Loucy (cell line): Measurements from ENCODE around the gene NEMP2.

Experiments
- H2AFZ ChIP-seq: fragments of 200-600 bp; sonication (generic); 2 replicates; pipeline ENCODE4 v1.6.0; 2016; ENCODE audit warnings: antibody characterized with exemption, mild to moderate bottlenecking, low read length, moderate library complexity
- H3F3A ChIP-seq: fragments of 200-600 bp; 2 replicates; pipeline ENCODE4 v1.6.0; 2016; ENCODE audit warnings: antibody characterized with exemption, low read depth, mild to moderate bottlenecking
- H3K27me3 ChIP-seq: fragments of 200-600 bp; sonication (generic); 2 replicates; pipeline ENCODE4 v1.6.1; 2014; ENCODE audit warnings: low read length, mild to moderate bottlenecking; ENCODE audit not compliant: insufficient read depth, poor library complexity, severe bottlenecking
- H3K36me3 ChIP-seq: fragments of 200-600 bp; sonication (generic); 2 replicates; pipeline ENCODE4 v1.6.1; 2016; ENCODE audit warnings: low read length; ENCODE audit not compliant: insufficient read depth
- H3K4me1 ChIP-seq: fragments of 200-600 bp; sonication (generic); 2 replicates; pipeline ENCODE4 v1.5.1; 2014; ENCODE audit warnings: low read length, mild to moderate bottlenecking; ENCODE audit not compliant: insufficient read depth, poor library complexity, severe bottlenecking
- H3K4me2 ChIP-seq: fragments of 200-600 bp; sonication (generic); 2 replicates; pipeline ENCODE4 v1.6.0; 2014; ENCODE audit warnings: antibody characterized with exemption, low read length, low read depth, mild to moderate bottlenecking; ENCODE audit not compliant: poor library complexity, severe bottlenecking
- H3K4me3 ChIP-seq: fragments of 200-600 bp; sonication (generic); 2 replicates; pipeline ENCODE4 v1.5.1; 2014; ENCODE audit warnings: low read length, mild to moderate bottlenecking, mixed read lengths; ENCODE audit not compliant: poor library complexity, severe bottlenecking
- H3K79me2 ChIP-seq: fragments of 200-600 bp; sonication (generic); 2 replicates; pipeline ENCODE4 v1.6.1; 2014; ENCODE audit warnings: low read length; ENCODE audit not compliant: insufficient read depth
- H3K9ac ChIP-seq: fragments of 200-600 bp; sonication (generic); 2 replicates; pipeline ENCODE4 v1.6.0; 2014; ENCODE audit warnings: mild to moderate bottlenecking, low read depth, low read length, moderate library complexity; ENCODE audit not compliant: poor library complexity, severe bottlenecking
- H3K9me2 ChIP-seq: fragments of 200-600 bp; sonication (generic); replicated peaks from 2 replicates; pipeline ENCODE4 v1.6.1; 2016; ENCODE audit warnings: low read depth, low read length, mixed read lengths
- H3K9me3 ChIP-seq: fragments of 200-600 bp; sonication (generic); 2 replicates; pipeline ENCODE4 v1.6.1; 2014; ENCODE audit warnings: mild to moderate bottlenecking, antibody characterized with exemption, low read length, low read depth; ENCODE audit not compliant: insufficient read depth
- H4K20me1 ChIP-seq: fragments of 200-600 bp; sonication (generic); 2 replicates; pipeline ENCODE4 v1.6.0; 2014; ENCODE audit warnings: antibody characterized with exemption, low read length, mild to moderate bottlenecking; ENCODE audit not compliant: insufficient read depth, poor library complexity, severe bottlenecking
- CTCF ChIP-seq: fragments of 200-600 bp; sonication (generic); conservative IDR thresholded peaks from 2 replicates; pipeline ENCODE4 v1.5.1; 2014; ENCODE audit warnings: mild to moderate bottlenecking, antibody characterized with exemption, low read length
- EZH2phosphoT487 ChIP-seq: fragments of 200-600 bp; IDR thresholded peaks from 2 replicates; pipeline ENCODE4 v1.6.1; 2018; ENCODE audit warnings: antibody characterized with exemption, mild to moderate bottlenecking, moderate library complexity, borderline replicate concordance

The NEMP2 gene

GRCh38 chr2:190535586-190535985, 1.1 kb upstream of the NEMP2 start:
- Histone ChIP-seq H3F3A (peaks cover 9% of the 10 kb centered on the region), H2AFZ (no peak overlapping the region), H3K9ac (peak overlapping the region; percentile 94), H3K79me2 (peaks cover 39% of the 10 kb centered on the region), H3K27me3 (no peaks in the 10 kb centered on the region), H3K9me3 (peaks cover 16% of the 10 kb centered on the region; the same call in 1 of the 2 replicates), H3K4me1 (peaks cover 41% of the 10 kb centered on the region), H3K4me3 (peak overlapping the region; percentile 83), H3K9me2 (no peaks in the 10 kb centered on the region), H3K4me2 (peak overlapping the region; percentile 88), H3K36me3 (no peaks in the 10 kb centered on the region), H4K20me1 (no peaks in the 10 kb centered on the region)
- TF ChIP-seq EZH2phosphoT487 (no peak), CTCF (no peak)

DNA sequence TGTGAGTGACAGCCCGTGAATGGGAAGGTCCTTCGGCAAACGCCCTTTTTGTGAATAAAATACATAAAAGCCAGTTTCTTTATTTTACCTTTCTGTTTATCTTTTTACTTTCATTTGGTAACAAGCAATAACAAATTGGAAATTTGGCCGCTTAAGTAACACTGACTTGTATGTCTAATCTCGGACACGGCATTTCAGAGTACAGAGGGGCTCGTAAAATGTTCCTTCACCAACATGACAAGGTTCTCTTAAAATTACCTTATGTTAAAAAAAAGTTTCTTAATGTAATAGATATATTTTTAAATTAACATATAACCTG, 558 bp upstream of the NEMP2 start:
- Histone ChIP-seq H3K27me3 (no peaks in the 10 kb centered on the region), H3K9me3 (peaks cover 11% of the 10 kb centered on the region; the same call in 1 of the 2 replicates), H3K4me3 (peak overlapping the region; percentile 83), H3K4me1 (peaks cover 46% of the 10 kb centered on the region), H3K9me2 (no peaks in the 10 kb centered on the region), H4K20me1 (no peaks in the 10 kb centered on the region), H2AFZ (peak overlapping the region; percentile 76), H3K9ac (peak overlapping the region; percentile 94), H3F3A (peaks cover 9% of the 10 kb centered on the region), H3K4me2 (peak overlapping the region; percentile 88), H3K79me2 (peaks cover 39% of the 10 kb centered on the region), H3K36me3 (no peaks in the 10 kb centered on the region)
- TF ChIP-seq EZH2phosphoT487 (no peak), CTCF (no peak)

DNA sequence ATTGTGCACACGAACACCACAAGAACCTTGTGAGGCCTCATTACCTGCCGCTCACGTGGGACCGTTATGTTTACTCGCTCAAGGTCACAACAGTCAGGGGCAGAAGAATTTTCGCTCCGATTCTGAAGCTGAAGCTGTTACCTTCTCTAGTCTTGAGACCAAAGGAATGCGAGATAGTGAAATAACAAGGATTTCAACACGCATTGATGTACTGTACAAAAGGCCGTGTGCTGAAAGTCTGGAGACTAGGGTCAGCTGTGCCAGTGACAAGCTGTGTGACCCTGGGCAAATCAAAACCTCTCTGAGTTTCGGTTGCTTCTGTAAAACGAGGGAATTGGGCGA, 583 bp downstream of the NEMP2 start:
- H3K4me3 ChIP-seq: peak overlapping the region; percentile 83
- peaks cover 9% of the 10 kb centered on the region for H3F3A ChIP-seq
- H3K27me3 ChIP-seq: no peaks in the 10 kb centered on the region
- 0 out of 2 replicates have a peak, but pooled peaks cover 4% of the 10 kb centered on the region for H3K9me3 ChIP-seq
- H3K9me2 ChIP-seq: no peaks in the 10 kb centered on the region
- peaks cover 39% of the 10 kb centered on the region for H3K79me2 ChIP-seq
- peaks cover 57% of the 10 kb centered on the region for H3K4me1 ChIP-seq
- no peaks in the 10 kb centered on the region for H3K36me3 ChIP-seq
- H4K20me1 ChIP-seq: no peaks in the 10 kb centered on the region
- H3K9ac ChIP-seq: peak overlapping the region; percentile 94
- H3K4me2 ChIP-seq: peak overlapping the region; percentile 88
- peak overlapping the region; percentile 76 for H2AFZ ChIP-seq
- no peak for TF ChIP-seq EZH2phosphoT487
